Ureter (tissue), 1 donor: Measurements from ENCODE around the gene ERC1. TPM values are rescaled to one million over a fixed set of nuclear protein-coding genes. Genes with fewer than 3 reads are reported as not detected.
"Not testable (repeated sequence)": the region's sequence is repeated elsewhere in the genome, so short reads cannot be mapped to it uniquely, and the experiment has no call there.

Source experiments
- DNase-seq: peaks from one replicate; pipeline ENCODE4 v3.0.0-alpha.2; 2020; ENCODE audit warnings: low spot score
- total RNA-seq: library from RNA; stranded (reverse); gene quantifications from one replicate; pipeline ENCODE4 v1.2.4, GENCODE V29; 2023
- donor health status: DM: yes; HTN: yes; CAD: no.

ERC1 gene
- total RNA-seq, 1 donor from 2014 or later = 99.2 TPM

- DNase-seq = no peak
Measured at GRCh38 chr12:1122786-1123185, 131.8 kb downstream of the ERC1 start.

DNA sequence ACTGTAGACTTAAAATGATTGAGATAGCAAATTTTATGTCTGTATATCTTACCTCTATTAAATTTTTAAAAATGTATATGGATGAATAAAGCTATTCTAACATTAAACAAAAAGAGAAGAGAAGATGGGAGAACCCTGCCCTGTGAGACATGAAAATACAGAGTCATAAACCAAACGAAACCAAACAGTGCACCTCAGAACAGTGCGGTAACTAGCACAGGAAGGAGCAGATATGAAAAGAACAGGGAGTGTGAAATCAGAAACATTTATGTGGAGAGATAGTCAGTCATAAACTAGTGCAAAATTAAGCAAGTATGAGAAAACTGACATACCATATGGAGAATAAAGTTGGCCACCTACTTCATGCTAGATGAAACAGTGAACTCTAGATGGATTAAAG lies 135.1 kb downstream of the ERC1 start:
- no peak for DNase-seq

GRCh38 chr12:1127021-1127420 lies 136.0 kb downstream of the ERC1 start:
- DNase-seq = no peak

DNA sequence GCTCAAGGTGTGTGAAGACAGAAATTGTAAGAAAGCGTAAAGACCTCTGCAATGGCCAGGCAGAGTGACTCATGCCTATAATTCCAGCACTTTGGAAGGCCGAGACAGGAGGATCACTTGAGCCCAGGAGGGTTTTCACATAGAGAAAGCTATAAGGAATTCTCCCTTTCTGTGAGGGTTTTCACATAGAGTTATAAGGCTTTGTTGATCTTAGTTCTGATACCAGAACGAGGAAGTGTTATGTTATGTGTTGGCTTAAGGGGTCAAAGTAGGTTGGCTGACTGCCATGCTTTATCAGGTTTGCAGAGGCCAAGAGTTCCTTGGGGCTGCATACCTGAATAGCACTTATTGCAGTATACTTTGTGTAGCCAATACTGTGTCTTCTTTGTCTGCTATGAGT lies 139.1 kb downstream of the ERC1 start:
- DNase-seq = peak; percentile 53

DNA sequence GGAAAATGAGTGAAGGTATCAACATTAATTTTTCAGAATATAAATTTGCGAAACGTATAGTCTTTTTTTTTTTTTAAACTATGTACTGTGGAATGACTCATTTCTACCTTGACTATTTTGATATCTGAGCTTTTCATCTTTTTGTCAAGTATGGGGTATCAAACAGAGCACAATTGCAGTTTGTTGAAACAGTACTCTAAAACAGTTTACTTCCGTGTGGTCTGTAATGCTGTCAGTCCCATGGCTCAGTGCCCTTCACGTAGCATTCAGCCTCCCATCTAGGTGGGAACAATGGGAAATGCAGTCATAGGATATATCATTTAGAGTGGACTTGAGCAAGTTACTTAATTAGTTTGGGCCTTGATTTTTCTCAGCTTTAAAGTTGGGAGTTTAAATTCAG lies 139.5 kb downstream of the ERC1 start:
- DNase-seq = no peak

DNA sequence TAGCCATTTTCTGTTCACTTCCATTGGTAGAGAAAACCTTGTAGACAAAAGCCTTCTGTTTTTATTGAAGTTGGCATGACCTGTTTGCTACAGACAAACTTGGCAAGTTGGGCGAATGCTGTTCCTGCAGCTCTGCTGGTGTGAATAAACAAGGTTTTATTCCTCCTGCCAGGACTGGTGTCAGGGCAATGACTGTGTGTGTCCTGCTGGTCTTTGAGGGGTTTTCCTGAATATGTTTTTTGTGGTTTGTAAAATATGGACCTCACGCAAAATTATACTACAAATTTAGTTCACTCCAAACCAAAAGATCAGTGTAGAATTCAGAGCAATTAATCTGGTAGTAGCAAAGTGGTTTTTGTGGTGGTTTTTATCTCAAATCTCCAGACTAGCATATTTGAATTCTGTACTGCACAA lies 140.8 kb downstream of the ERC1 start:
- DNase-seq = no peak

DNA sequence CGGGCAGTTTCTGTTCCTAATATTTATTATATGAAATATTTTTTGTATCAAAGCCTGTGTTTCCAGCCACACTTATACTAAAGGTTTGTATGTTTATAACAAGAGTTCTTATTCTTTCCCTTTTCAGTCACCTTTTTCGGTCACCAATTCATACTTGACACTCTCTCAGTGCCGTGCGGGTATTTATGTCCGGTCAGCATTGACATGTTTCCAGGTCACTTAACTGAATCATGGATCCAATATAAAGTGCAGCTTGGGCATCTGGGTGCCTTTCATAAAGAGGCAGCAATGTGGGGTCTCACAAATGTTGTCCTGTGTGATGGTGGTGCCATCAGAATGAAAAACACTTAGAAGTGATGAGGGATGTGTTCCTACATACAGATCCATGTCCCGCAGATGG lies 141.3 kb downstream of the ERC1 start:
- no peak for DNase-seq

DNA sequence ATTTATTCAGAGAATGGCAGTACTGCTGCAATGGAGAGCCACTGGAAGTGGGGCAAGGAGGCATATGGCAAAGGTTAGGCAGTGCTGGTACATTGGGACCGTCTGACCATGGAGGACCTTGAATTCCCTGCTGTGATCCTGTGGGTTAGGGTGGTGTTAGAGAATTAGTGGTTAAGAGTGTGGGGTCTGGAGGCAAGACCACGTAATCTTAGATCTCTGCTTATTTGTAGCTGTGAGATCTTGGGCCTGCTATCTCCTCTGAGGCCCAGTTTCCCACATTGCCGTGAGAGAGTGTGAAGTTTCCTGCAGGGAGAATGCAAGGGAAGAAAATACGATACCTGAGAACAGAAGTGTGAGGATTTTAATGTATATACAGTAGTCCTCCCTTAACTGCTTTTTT lies 147.7 kb downstream of the ERC1 start:
- no peak for DNase-seq

DNA sequence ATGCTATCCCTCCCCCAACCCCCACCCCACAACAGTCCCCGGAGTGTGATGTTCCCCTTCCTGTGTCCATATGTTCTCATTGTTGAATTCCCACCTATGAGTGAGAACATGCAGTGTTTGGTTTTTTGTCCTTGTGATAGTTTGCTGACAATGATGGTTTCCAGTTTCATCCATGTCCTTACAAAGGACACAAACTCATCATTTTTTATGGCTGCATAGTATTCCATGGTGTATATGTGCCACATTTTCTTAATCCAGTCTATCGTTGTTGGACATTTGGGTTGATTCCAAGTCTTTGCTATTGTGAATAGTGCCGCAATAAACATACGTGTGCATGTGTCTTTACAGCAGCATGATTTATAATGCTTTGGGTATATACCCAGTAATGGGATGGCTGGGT lies 155.7 kb downstream of the ERC1 start:
- DNase-seq = not testable (repeated sequence)

- DNase-seq = no peak
Measured at GRCh38 chr12:1147821-1148220, 156.8 kb downstream of the ERC1 start.

- DNase-seq = no peak
Measured at GRCh38 chr12:1157046-1157445, 166.0 kb downstream of the ERC1 start.

DNA sequence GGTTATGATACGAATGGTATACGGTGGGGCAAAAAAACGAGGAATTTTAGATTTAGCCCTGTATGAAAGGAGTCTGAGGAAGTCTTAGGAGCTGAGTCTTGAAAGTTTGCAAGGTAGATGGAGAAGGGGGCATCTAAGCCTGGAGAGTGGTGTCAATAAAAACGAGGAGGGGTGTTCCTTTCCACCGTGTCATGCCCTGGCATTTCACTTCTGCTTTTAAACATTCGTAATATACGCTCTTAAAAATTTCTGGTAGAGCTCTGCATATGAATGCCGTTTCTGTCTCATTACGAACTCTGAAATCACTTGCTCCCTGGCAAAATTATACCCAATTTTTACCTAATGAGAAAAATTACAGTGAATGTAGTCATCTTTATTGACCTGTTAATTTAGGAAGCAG lies 170.2 kb downstream of the ERC1 start:
- no peak for DNase-seq

DNA sequence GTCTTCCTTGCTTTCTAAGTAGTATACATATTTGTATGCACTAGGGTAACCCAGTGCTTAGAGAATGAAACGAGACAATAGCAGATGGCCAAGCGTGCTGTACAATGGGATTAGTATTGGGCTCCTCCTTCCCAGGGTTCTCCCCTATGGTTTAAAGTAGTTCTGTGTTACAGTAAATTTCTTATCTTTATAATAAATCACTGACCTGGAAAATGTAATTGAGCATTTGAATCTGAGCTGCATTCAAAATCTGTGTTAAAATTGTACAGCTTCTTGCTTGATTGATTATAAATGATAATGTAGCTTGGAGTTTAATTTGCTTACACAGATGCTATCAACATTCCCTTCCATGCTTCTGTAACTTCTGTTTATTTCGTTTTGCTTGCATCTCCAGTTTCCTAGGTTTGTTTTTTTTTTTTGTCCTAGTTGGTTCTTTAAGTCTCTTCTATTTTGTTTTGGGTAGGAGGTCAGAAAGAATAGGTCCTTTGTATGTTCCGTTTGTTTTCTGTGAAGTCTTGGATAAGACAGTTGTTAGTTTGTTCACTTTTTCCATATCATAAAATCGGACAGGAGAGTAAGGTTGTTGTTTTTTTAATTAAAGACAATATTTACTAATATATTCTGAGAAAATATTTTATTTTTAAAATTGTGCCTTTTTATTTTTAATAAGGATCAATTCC lies 171.2 kb downstream of the ERC1 start:
- DNase-seq = no peak

- DNase-seq = no peak
Measured at GRCh38 chr12:1167784-1168183, 176.8 kb downstream of the ERC1 start.

DNA sequence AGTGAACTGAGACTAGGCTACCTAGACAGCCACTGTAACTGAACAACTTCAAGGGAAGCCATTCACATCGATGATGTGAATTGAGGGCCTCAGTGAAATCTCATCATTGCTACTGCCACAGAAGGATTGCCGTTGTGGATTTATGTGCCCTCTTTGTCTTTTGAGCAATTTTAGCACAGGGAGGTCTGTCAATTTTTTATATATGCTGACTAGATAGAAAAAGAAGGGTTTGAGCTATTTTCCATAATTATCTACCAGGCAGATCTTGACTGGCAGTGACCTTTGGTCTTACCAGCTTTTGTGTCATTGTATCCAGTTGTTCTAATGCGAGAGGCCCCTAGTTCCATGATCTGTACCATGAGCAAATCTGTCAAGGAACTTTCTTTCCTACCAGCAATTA lies 179.4 kb downstream of the ERC1 start:
- DNase-seq = no peak

DNA sequence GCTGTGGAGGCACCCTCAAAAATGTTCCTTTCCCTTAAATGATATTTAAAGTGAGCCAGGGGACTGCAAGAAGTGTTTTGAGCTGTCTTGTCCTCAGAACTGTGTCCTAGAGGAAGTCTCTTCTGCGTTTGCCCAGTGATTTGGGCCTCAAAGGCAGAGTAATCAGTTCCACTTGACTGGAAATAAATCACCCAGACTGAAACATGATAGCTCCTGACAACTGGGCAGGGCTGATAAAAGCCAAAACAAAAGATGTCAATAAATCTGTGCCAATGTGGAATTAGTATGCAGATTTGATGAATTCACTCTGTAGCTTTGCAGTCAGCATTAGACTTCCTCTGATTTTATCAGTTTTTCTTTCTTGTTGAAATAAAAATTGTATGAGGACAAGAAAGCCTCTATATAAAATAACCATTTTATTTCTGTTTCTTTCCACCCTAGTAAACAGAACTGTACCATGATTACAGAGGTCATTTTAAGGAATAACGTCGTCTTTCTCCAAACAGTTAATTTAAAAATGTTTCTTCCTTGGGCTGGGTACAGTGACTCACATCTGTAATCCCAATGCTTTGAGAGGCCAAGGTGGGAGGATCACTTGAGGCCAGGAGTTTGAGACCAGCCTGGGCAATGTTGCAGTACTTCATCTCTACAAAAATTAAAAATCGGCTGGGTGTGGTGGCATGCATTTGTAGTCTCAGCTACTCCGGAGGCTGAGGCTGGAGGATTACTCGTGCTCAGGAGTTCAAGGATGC lies 180.8 kb downstream of the ERC1 start:
- DNase-seq = no peak

DNA sequence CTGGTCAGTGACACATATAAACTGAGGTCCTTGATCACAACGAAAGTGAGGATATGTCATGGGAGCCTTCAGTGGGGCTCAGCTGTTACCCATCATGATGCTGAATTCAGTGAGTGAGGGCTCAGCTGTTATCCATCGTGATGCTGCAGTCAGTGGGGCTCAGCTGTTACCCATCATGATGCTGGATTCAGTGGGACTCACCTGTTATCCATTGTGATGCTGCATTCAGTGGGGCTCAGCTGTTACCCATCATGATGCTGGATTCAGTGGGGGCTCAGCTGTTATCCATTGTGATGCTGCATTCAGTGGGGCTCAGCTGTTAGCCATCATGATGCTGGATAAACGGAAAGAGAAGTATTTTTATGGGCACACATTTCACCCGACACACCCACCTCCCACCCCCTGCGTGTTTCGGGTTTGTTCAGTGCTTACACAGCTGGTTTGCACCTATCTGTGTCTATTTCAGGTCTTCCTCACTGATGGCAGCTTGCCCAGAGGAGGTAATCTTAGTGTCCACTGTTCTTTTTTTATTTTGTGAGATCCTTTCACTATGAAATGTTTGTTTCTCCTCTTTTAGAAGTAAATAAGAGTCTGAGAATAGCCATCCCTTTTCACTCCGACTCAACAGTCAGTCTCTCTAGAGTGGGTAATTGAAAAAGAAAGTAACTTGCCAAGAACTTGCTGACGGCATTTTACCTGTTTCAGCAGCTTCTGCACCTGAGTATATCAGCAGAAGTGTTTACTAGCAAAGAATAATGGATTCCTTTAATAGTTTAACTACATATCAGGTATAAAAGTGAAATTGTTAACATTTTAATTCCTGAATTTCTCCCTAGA lies 183.0 kb downstream of the ERC1 start:
- no peak for DNase-seq

DNA sequence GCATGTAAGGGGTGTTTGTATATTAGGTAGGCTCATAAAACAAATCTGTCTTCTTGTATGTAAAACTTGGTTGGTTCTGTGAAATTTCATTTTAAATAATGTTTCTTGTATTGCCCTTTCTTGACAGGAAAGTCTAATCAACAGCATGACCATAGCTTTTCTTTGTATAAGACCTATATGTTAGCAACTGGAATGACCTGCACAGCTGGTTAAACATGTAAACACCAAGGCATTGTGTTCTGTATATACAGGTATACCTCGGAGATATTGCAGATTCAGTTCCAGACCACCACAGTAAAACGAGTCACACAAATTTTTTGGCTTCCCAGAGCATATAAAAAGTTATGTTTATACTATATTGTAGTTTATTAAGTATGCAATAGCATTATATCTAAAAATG lies 183.6 kb downstream of the ERC1 start:
- DNase-seq = no peak

DNA sequence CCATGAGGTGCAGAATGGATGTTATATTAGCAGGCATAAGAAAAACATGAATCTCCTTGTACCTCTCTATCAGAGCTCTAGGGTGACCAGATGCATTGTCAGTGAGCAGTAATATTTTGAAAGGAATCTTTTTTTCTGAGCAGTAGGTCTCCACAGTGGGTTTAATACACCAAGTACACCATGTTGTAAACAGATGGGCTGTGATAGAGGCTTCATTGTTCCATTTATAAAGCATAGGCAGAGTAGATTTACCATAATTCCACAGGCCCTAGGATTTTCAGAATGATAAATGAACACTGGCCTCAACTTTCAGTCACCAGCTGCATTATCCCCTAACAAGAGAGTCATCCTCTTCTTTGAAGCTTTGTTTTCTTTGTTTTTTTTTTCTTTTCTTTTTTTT lies 185.2 kb downstream of the ERC1 start:
- DNase-seq = no peak

GRCh38 chr12:1179128-1179527 lies 188.1 kb downstream of the ERC1 start:
- no peak for DNase-seq

- no peak for DNase-seq
Measured at GRCh38 chr12:1182069-1182468, 191.0 kb downstream of the ERC1 start.

DNA sequence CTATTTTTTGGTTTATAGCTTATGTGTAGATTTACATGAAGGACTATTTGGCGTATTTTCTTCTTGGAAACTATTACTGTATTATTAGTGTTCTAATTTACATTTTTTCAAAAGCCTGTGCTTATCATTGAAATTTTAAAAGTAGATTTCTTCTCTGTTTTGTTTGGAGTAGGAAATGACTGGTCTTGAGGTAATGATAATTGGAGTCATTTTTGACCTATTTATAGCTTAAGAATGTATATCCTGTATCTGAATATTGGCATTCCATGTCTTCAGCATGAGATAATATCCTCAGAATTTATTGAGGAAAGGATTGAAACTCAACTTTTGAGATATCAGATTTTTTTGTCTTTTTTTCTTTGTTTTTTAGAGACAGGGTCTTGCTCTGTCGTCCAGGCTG lies 193.4 kb downstream of the ERC1 start:
- no peak for DNase-seq
